Measurements from ENCODE around the gene OR2F2. TPM values are rescaled to one million over a fixed set of nuclear protein-coding genes. Genes with fewer than 3 reads are reported as not detected.

The OR2F2 gene
- total and polyA plus RNA-seq, 11 donors, result not detected

DNA sequence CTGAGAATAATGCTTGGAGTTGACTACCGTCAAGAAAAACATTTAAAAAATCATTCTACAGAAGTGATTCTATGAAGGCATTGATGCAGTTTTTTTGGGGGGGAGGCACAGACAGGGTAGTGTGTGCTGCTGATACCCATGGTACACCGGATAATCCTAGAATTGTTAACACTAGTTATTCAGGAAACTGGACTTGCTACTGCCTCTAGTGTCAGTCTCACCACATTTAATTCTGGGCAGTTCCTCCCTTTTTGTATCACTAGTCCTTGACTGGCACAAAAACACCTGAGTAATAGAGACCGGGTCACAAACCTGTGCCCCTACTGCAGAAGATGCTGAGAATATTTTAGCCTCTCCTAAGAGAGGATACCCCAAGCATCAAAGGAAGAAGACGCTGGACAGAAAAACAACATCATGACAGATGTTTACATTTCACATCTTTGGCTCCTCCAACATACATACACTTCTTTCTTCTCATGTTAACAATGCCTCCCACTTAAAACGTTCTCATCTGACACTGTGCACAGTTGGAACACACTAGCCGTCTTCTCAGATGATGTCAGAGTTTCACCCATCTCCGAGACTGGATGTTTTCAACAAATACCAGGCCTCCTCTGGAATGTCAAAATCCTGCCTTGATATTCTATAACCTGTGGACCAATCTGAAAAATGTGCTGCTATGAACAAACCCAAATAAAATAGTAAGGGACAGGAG lies 19.9 kb upstream of the OR2F2 start:
- TF ChIP-seq POLR2A (IDR thresholded peaks at IDR 0.05), result no peak
- TF ChIP-seq, protein P1, sequence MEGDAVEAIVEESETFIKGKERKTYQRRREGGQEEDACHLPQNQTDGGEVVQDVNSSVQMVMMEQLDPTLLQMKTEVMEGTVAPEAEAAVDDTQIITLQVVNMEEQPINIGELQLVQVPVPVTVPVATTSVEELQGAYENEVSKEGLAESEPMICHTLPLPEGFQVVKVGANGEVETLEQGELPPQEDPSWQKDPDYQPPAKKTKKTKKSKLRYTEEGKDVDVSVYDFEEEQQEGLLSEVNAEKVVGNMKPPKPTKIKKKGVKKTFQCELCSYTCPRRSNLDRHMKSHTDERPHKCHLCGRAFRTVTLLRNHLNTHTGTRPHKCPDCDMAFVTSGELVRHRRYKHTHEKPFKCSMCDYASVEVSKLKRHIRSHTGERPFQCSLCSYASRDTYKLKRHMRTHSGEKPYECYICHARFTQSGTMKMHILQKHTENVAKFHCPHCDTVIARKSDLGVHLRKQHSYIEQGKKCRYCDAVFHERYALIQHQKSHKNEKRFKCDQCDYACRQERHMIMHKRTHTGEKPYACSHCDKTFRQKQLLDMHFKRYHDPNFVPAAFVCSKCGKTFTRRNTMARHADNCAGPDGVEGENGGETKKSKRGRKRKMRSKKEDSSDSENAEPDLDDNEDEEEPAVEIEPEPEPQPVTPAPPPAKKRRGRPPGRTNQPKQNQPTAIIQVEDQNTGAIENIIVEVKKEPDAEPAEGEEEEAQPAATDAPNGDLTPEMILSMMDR (IDR thresholded peaks at IDR 0.05), result no peak
- no peak for DNase-seq

DNA sequence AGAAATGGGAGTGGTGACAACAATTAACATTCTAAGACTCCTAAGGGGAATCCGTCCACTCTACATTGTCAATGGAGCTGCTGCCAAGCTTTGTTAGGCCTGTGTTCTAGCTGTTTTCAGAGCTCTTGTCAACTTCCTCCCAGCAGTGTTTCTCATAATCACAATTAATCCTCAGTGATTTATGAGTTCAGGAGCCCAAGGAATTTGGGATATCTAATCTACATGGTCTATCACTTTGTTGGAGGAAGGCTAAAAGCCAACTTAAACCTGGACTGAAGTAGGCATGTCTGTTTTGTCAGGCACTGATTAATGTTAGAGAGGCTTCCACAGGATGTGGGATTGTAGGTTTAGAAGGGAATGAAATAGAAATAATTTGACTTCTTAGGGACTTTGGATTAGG lies 10.2 kb upstream of the OR2F2 start:
- Histone ChIP-seq H3K27me3 (no peaks in the 10 kb centered on the region), H3K4me3 (no peak overlapping the region), H3K36me3 (no peaks in the 10 kb centered on the region), H3K4me1 (no peaks in the 10 kb centered on the region), H3K9me3 (no peaks in the 10 kb centered on the region), H3K27ac (no peak overlapping the region)
- intact Hi-C loops (cut with DNase I), result no loop called here
- no peak for DNase-seq
- ATAC-seq, result no peak
- 44 to 53% (median 52%) methylated on average over 1 of the region's 1 CpG for WGBS, 4 donors
- no peak for TF ChIP-seq POLR2A (IDR thresholded peaks at IDR 0.05)
- TF ChIP-seq, protein P1 (IDR thresholded peaks at IDR 0.05), result no peak

More for the DNA sequence above, 19.9 kb upstream of the OR2F2 start:
- ATAC-seq, result no peak
- no peaks in the 10 kb centered on the region for H3K4me1 ChIP-seq
- no peak overlapping the region for H3K27ac ChIP-seq
- H3K36me3 ChIP-seq, result no peaks in the 10 kb centered on the region
- H3K9me3 ChIP-seq, result no peaks in the 10 kb centered on the region
- 74 to 76% (median 76%) methylated on average over 7 of the region's 7 CpGs for WGBS, 4 donors
- no peak overlapping the region for H3K4me3 ChIP-seq
- intact Hi-C loops (cut with DNase I), result no loop called here
- no peaks in the 10 kb centered on the region for H3K27me3 ChIP-seq

DNA sequence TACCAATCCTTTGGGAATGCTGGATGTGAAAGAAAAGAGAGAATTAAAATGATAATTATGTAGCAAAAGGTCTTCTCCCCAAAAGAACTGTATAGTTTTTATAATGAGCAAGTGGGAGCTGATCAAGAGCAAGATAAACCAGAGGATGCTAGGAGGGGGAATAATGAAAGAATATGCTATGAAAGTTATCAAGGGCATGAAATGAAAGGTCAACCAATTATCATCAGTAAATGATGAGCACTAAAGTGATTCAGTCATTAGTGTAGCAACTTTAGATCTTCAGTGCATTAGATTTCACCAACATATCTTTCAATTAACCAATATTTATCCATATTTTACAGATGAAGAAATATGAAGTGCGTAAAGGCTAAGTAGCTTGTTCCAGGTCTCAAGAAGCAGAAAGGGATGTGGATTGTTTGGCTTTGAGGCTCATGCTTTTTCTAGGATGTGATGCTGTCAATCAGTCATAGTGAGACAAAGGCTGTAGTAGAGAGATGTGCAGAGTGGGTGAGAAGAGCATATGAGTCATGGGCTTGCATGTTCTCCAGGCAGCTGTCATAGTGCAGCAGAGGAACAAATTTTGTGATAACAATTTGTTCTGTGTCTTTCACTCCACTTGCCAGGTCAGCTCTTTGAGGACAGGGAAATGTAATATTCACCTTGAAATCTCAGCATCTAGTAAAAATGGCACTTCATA lies 5.7 kb upstream of the OR2F2 start:
- no peak overlapping the region for H3K27ac ChIP-seq
- ATAC-seq (peak in 2 of 4 donors; percentile 76 to 77), DNase-seq (no peak)
- intact Hi-C loops (cut with DNase I), result no loop called here
- H3K36me3 ChIP-seq, result no peaks in the 10 kb centered on the region
- no peak for TF ChIP-seq POLR2A (IDR thresholded peaks at IDR 0.05)
- TF ChIP-seq, protein P1 (IDR thresholded peaks at IDR 0.05), result no peak
- peaks cover 0 to 17% (median under 1%) of the 10 kb centered on the region in 12 donors for H3K9me3 ChIP-seq
- 95 to 100% (median 97%) methylated on average over 1 of the region's 1 CpG for WGBS, 4 donors
- no peak overlapping the region for H3K4me3 ChIP-seq
- H3K4me1 ChIP-seq, result no peaks in the 10 kb centered on the region
- no peaks in the 10 kb centered on the region for H3K27me3 ChIP-seq

DNA sequence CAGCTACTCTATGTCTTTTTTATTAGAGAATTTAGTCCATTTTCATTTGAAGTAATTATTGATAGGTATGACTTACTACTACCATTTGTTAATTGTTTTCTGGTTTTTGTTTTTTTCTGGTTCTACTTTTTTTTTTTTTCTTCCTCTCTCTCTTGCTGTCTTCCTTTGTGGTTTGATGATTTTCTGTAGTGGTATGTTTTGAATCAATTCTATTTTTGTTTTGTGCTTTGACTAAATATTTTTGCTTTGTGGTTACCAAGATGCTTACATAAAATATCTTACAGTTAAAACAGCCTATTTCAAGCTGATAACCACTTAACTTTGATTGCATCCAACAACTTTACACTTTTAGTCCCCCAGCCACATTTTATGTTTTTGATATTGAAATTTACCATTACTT lies 3.3 kb upstream of the OR2F2 start:
- no peak for ATAC-seq
- intact Hi-C loops (cut with DNase I), result no loop called here

More for the DNA sequence above, 3.3 kb upstream of the OR2F2 start:
- no peaks in the 10 kb centered on the region for H3K36me3 ChIP-seq
- no peak for DNase-seq
- H3K27ac ChIP-seq, result no peak overlapping the region
- H3K4me1 ChIP-seq, result no peaks in the 10 kb centered on the region
- no peaks in the 10 kb centered on the region for H3K27me3 ChIP-seq
- peaks cover 0 to 17% (median under 1%) of the 10 kb centered on the region in 12 donors for H3K9me3 ChIP-seq
- TF ChIP-seq POLR2A (IDR thresholded peaks at IDR 0.05), result no peak
- TF ChIP-seq, protein P1 (IDR thresholded peaks at IDR 0.05), result no peak
- no peak overlapping the region for H3K4me3 ChIP-seq

Measured in heart left ventricle (tissue), 16 donors.